Urinary bladder (tissue), 4 donors: ENCODE measurements around the gene BTBD9. TPM values are rescaled to one million over a fixed set of nuclear protein-coding genes. Genes with fewer than 3 reads are reported as not detected.

Experiments used
- DNase-seq: peaks from one replicate; pipeline ENCODE4 v3.0.0-alpha.2; 2015; ENCODE audit errors: extremely low spot score
- H3K27ac ChIP-seq: one replicate; pipeline ENCODE4 v1.5.1; 2013; ENCODE audit warnings: low read depth, mild to moderate bottlenecking, moderate library complexity
- H3K36me3 ChIP-seq: one replicate; pipeline ENCODE4 v1.6.1; 2013; ENCODE audit warnings: mild to moderate bottlenecking, moderate library complexity; ENCODE audit not compliant: insufficient read depth
- H3K4me1 ChIP-seq: one replicate; pipeline ENCODE4 v1.6.1; 2013; ENCODE audit warnings: mild to moderate bottlenecking, moderate library complexity; ENCODE audit not compliant: insufficient read depth
- H3K4me3 ChIP-seq: one replicate; pipeline ENCODE4 v1.5.1; 2013; ENCODE audit warnings: low read depth, low read length
- WGBS: extraction: QIAGEN DNeasy Blood & Tissue Kit; methylation state at CpG from one replicate; pipeline ENCODE4 v1.1.7; 2013; 5-methylcytosine and 5-hydroxymethylcytosine counted together
- polyA plus RNA-seq: library from polyadenylated mRNA; stranded (reverse); fragments of 200-250 nt; gene quantifications from one replicate; pipeline ENCODE4 v1.2.3, GENCODE V29; 2013
- total RNA-seq: library from RNA; depleted of rRNA; stranded (reverse); fragments of >200 nt; gene quantifications from one replicate; pipeline ENCODE4 v1.2.3, GENCODE V29; 2014
- donor health status: healthy with polysubstance abuse.
- donor health status: healthy.

BTBD9 gene
- total and polyA plus RNA-seq, 2 donors, result 5.3 to 34.2 TPM

DNA sequence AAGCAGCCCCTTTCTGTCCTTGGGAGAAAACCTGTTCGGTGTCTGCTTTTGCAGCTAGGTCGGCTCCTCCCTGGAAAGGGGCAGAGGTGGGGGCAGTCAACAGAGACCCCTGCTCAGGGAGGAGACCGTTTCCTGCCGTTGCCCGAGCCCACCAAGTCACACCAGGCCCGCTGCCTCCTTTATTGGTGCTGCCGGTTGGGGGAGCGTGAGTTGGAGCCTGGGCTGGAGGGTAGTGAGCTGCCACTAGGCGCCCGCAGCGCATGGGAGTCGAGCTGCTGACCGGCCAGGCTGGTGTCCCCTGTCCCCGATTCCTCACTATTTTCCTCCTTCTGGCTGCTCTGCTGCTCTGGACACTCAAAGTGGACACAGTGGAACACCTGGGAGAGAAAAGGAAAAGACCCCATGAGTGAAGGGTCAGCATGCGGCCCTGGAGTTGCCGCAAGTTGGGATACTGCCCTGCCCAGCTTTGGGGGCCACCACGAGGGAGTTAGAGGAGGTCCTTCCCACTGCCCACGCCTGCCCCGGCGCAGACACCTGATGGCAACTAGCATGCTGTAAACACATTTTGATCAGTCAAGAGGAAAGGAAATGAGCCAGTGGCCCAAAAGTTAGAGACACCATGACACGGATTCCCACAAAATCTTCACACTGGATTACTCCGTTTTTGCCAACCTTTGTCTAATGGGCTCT, 464.8 kb downstream of the BTBD9 start:
- Histone ChIP-seq H3K36me3 (no peaks in the 10 kb centered on the region), H3K4me1 (no peaks in the 10 kb centered on the region), H3K4me3 (no peak overlapping the region), H3K27ac (no peak overlapping the region)
- 94% methylated on average over 22 of the region's 22 CpGs for WGBS
- DNase-seq, result no peak

DNA sequence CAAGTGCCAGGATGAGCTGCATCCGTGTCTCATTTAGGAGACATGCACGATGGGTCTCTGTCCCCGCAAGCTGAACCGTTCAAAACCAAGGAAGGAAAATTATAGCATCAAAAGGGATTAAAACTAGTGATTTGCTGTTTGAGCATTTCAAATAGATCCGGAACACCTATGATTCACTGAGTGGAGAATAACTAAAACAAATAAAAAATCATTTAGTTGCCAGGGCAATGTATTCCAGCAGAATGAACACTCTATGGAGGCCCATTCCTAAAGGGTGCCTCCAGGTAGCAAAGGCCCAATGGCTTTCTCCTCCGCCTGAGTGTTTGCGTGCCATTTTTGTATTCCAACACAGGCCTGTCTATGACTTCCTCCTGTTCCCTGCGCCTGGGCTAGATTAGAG, 465.4 kb downstream of the BTBD9 start:
- Histone ChIP-seq H3K27ac (no peak overlapping the region), H3K36me3 (no peaks in the 10 kb centered on the region), H3K4me3 (no peak overlapping the region), H3K4me1 (no peaks in the 10 kb centered on the region)
- no peak for DNase-seq
- 96% methylated on average over 8 of the region's 8 CpGs for WGBS

DNA sequence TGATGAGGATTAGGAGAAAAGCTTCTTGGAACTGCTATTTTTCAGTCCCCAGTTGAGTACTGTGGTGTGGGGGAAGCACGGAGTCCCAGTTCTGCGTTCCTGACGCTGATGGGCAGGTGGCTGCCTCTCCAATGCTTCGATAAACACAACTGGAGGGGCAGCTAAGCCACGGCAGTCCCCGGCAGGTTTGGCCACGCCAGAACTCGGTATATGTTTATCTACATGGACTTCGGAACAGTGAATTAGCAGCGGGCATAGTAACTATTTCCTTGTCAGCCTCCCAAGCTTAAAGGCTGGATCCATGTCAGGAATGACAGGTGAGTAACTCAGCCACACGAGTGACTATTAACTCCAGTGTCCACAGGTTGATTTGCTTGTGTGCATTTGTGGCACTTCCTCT, 465.8 kb downstream of the BTBD9 start:
- H3K36me3 ChIP-seq, result no peaks in the 10 kb centered on the region

DNA sequence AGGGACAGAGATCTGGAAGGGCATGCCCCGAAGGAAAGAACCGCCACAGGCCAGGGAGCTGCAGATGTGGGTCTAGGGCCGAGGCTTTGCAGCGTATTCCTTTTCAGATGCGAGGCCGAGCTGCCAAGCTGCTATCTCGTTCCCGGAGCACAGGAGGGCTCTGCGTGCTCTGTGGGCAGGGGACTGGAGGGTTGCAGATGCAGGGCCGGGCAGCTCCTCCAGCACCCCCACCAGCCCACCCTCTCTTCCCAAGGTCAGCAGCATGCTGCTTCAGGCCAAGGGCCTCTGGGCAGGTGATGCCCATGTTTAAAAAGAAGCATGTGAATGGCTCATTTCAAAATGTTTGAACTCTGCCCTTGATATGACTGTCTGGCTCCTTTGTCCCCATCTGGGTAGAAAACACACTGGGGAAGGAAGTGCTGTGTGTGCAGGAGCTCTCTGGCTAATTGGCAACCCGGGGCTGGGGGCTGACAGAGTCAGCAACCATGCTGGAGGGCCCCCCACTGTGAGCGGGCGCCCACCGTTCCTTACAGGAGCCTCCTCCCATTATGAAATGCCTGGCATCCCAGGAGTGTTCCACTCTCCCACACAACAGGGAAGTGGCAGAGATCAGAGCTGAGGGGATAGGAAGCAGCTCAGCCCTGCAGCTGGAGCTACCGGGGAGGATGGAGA, 466.9 kb downstream of the BTBD9 start:
- no peak for DNase-seq
- no peaks in the 10 kb centered on the region for H3K4me1 ChIP-seq
- H3K36me3 ChIP-seq, result no peaks in the 10 kb centered on the region
- H3K27ac ChIP-seq, result no peak overlapping the region
- WGBS, result 81% methylated on average over 15 of the region's 15 CpGs
- H3K4me3 ChIP-seq, result no peak overlapping the region

More for the DNA sequence above, 465.8 kb downstream of the BTBD9 start:
- WGBS, result 90% methylated on average over 11 of the region's 11 CpGs
- no peak overlapping the region for H3K27ac ChIP-seq
- DNase-seq, result no peak
- H3K4me3 ChIP-seq, result no peak overlapping the region
- H3K4me1 ChIP-seq, result no peaks in the 10 kb centered on the region

DNA sequence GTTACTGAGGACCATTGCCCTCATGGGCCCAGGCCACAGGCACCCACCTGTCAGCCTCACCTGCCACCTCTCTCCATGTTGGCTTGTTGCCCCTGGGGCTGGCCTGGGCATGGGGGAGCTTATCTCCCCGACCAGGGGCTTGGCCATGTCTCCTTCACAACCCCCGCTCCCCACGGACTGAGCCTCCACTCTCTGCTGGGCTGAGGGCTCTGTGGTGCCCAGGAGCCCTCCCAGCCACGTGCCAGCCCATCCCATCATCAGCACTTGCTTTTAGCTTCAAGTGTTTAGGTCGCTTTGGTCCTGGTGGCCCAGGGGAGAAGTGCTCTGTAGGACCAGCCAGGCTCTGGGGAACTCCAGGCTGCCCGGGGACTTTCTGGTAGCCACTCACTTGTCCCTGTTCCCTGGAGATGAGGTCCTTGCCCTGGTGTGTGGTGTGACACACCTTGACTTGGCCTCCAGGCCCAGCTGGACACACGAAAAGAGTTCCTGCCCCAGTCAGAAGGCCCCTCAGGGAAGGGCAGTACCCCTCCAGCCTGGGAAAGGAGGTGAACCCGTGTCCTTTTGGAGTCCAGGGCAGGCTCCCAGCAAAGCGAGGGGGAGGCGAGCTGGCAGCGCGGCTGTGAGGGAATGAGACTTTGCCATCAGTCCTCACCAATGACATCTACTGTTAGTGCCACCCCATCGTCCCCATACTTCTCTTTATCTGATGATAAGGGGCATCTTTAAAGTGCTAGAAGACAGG, 467.6 kb downstream of the BTBD9 start:
- DNase-seq, result no peak
- H3K27ac ChIP-seq, result no peak overlapping the region
- no peaks in the 10 kb centered on the region for H3K36me3 ChIP-seq
- H3K4me3 ChIP-seq, result no peak overlapping the region
- 85% methylated on average over 13 of the region's 13 CpGs for WGBS
- no peaks in the 10 kb centered on the region for H3K4me1 ChIP-seq

DNA sequence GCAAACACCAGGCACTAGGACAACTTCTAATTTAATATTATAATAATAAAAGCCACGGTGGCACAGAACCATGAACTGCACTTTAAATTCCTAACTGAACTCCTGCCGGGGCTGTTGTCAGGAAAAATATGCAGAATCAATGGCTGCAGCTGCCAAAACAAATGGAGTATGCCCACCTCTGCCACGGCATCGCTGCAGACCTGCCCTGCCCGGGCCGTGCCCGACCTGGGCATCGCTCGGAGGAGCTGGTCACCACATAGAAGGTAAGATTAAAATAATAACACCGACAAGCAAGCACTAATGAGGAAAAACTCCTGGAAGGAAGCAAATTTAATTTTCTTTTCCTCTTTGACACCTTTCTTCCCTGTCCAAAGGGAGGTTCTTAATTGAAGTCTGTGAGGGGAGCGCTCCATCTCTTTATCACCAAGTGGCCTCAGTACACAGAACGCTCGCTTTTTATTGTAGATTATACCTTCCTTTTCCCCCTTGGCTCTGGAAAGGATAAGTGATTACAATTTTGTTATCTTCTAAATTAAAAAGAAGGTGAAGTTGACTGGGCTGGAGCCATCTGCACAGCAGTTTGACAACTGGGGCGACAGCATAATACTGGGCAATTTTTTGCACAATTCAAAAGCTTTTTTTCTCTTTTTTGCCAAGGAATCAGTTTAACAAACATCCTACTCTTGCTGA, 468.9 kb downstream of the BTBD9 start:
- no peak overlapping the region for H3K27ac ChIP-seq
- no peaks in the 10 kb centered on the region for H3K36me3 ChIP-seq
- H3K4me1 ChIP-seq, result no peaks in the 10 kb centered on the region
- no peak overlapping the region for H3K4me3 ChIP-seq
- WGBS, result 88% methylated on average over 14 of the region's 14 CpGs
- no peak for DNase-seq

DNA sequence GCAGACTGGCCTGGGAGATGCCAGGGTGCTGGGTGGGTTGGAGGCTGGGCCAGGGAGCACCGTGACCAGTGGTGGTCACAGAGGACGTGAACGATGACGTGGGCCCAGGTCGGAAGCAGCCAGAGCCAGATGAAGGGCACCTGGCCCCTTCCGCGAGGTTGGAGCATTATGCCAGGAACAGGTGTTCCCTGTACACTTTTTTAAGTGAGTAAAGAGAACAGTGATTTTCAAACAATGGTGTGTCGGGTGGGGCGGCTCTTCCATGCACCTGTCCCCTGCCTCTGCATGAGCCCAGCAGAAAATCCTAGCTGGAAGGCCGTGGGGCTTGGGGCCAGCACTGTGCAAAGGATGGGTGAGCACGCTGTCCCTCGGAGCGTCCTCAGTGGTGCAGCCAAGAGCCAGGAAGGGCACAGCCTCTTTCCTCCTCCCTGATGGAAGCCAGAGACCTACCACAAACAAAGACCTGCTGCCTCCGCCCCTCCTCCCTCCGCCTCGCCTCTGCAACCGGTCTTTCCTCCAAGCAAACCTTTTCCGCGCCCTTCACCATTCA, 469.7 kb downstream of the BTBD9 start:
- H3K4me1 ChIP-seq, result no peaks in the 10 kb centered on the region
- DNase-seq, result no peak
- 80% methylated on average over 19 of the region's 19 CpGs for WGBS
- no peak overlapping the region for H3K4me3 ChIP-seq
- no peaks in the 10 kb centered on the region for H3K36me3 ChIP-seq
- no peak overlapping the region for H3K27ac ChIP-seq

DNA sequence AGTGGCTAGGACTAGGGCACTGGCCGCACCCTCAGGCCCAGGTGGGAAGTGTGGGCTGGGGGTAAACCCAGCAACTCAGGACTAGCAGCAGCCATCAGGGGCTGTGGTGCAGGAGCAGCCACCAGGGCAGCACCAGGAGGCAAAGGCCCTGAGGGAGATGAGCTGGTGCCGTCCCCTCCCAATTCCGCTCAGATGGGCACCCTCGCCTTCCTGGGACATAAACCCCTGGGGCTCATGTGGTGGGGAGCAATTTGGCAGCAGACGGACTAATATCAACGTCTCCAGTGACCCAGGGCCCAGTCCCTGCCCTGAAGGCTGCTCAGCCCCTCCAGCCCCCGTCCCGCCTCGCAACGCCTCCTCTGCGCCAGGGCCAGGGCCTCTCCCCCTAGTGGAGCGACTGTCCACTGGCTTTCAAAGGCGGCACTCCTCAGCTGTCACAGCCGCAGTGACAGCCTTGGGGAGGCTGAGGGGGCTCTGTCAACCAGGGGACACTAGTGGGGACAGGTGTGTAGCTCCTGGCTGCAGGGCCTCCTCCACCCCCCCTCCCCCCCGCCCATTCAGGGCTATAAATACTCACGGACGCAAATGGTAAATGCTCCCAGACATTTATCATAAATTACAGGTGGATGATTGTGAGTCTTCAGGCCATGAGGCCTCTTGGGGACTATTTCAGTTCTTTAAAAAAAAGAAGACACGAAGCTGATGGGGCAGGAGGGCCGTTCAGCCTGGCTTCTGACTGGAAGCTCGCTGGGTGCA, 470.3 kb downstream of the BTBD9 start:
- no peaks in the 10 kb centered on the region for H3K4me1 ChIP-seq
- no peak overlapping the region for H3K27ac ChIP-seq
- H3K4me3 ChIP-seq, result no peak overlapping the region
- DNase-seq, result no peak
- 72% methylated on average over 20 of the region's 20 CpGs for WGBS
- H3K36me3 ChIP-seq, result no peaks in the 10 kb centered on the region

DNA sequence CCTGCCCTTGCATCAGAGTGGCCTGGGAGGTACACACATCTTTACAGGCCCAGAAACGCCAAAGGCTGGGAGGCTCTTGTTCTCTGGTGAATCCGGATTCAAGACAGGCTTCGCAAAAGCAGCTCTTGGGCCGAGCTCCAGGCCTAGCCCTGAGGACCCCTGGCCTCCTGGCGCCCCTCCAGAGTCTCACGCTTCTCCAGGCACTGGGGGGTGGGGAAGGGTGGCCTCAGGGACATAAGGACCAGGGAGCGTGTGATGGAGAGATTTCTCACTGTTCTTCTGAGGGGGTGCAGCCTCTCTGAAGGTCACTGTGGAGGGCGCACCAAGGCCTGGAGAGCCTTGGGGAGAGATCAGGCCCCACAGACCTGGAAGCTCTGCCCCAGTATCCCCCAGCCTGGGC, 471.0 kb downstream of the BTBD9 start:
- no peak for DNase-seq
- H3K36me3 ChIP-seq, result no peaks in the 10 kb centered on the region
- no peaks in the 10 kb centered on the region for H3K4me1 ChIP-seq
- no peak overlapping the region for H3K4me3 ChIP-seq
- WGBS, result 88% methylated on average over 8 of the region's 8 CpGs
- no peak overlapping the region for H3K27ac ChIP-seq

DNA sequence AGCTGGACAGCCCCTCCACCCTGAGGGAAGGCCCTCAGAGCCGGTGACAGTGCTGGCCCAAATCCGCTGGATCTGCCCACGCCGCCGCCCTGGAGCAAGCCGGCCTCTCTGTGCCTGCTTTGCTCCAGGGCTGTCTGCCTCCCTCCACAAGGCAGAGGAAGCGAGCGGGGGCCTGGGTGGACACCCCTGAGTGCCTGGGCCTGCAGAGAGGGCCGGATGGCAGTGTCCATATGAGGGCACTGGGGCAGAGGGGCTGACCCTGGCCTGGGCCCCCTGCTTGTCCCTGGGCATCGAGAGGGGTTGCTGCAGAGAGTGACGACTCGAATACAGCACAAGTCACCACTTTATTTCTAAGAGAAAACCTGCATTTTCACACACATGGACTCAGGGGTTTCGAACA, 471.6 kb downstream of the BTBD9 start:
- 87% methylated on average over 13 of the region's 13 CpGs for WGBS
- H3K4me1 ChIP-seq, result no peaks in the 10 kb centered on the region
- H3K4me3 ChIP-seq, result no peak overlapping the region
- DNase-seq, result no peak
- no peaks in the 10 kb centered on the region for H3K36me3 ChIP-seq
- no peak overlapping the region for H3K27ac ChIP-seq

DNA sequence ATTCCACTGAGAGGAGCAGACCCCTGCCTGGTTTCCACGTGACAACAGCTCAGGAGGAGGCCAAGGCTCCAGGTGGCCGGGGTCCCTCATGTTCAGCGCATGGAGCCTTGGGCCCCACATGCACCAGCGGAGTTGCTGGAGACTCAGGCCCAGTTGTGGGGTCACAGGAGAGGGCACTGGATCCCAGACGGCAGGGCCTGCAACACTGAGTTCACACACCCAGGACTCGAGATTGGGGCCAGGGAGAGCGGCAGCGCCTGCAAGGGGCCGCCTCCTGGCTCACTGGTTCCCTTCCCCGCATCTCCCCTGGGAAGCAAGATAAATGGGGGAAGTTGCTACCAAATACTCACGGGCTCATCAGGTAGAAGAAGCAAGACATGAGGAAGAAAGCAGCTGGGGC, 472.1 kb downstream of the BTBD9 start:
- DNase-seq, result no peak
- H3K27ac ChIP-seq, result no peak overlapping the region
- no peaks in the 10 kb centered on the region for H3K4me1 ChIP-seq
- H3K36me3 ChIP-seq, result no peaks in the 10 kb centered on the region
- 88% methylated on average over 11 of the region's 11 CpGs for WGBS
- no peak overlapping the region for H3K4me3 ChIP-seq

DNA sequence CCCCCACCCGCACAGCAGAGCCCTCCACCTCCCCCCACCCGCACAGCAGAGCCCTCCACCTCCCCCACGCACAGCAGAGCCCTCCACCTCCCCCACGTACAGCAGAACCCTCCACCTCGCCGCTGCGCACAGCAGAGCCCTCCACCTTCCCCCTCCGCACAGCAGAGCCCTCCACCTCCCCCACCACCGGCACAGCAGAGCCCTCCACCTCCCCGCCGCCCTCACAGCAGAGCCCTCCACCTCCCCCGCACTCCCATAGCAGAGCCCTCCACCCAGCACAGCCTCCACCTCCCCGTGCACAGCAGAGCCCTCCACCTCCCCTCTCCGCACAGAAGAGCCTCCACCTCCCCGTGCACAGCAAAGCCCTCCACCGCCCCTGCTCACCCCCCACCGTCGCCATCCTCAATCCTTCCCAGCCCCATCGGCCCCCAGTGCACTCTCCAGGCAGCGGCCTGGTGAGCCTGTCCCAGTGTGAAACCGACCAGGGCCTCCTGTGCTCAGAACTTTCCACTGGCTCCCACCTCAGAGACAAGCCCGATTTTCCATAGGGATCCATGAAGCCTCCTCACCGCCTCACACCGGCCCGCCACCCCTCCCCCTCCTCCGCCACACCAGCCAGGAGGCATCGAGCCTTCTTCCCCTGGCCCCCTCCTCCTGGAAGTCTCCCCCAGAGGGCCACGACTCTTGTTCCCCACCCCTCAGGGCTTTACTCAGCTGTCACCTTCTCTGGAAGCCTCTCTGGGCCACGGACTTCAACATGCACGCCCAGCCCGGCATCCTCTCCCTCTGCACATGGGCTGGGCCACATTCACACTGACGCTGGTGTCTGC, 473.1 kb downstream of the BTBD9 start:
- Histone ChIP-seq H3K27ac (no peak overlapping the region), H3K4me1 (no peaks in the 10 kb centered on the region), H3K4me3 (no peak overlapping the region), H3K36me3 (no peaks in the 10 kb centered on the region)
- 71% methylated on average over 32 of the region's 32 CpGs for WGBS
- no peak for DNase-seq
